ENCODE measurements around the gene KRT36.

DNA sequence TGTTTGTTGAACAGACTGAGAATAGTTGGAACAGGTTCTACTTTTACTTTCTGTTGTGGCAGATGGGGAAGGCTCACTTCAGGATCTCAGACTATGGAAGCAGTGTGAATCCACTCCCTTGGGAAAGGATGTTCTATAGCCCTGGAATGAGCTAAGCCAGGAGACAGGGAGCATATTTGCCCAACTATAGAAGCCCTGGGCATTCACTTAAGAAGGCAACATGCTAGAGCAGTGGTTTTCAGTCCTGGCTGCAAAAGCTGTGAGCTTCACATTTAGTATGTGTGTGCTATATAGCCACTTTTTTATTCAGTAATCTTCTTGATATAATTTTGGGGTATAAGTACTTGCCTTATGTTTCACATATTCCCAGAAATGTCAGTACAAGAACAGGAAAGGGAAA, 21.4 kb downstream of the KRT36 start:
- no peak for TF ChIP-seq POLR2AphosphoS5 (IDR thresholded peaks at IDR 0.05)
- TF ChIP-seq CTCF (IDR thresholded peaks at IDR 0.05), result no peak

Data from transverse colon (tissue), 4 donors.